OCI-LY3 (cell line): Measurements from ENCODE around the gene ASTN2.

ENCODE experiments used
- EZH2phosphoT487 ChIP-seq: fragments of 200-600 bp; shearing (Covaris generic); IDR thresholded peaks from 2 replicates; pipeline ENCODE4 v1.6.1; 2018; ENCODE audit warnings: antibody characterized with exemption, mixed run types, low read depth
- TF ChIP-seq, protein P1 (sequence below): fragments of 200-600, 300-600 bp; sonication (generic); IDR thresholded peaks from 2 replicates; pipeline ENCODE4 v1.5.1; 2014; ENCODE audit warnings: antibody characterized with exemption, low read length, low read depth

DNA sequence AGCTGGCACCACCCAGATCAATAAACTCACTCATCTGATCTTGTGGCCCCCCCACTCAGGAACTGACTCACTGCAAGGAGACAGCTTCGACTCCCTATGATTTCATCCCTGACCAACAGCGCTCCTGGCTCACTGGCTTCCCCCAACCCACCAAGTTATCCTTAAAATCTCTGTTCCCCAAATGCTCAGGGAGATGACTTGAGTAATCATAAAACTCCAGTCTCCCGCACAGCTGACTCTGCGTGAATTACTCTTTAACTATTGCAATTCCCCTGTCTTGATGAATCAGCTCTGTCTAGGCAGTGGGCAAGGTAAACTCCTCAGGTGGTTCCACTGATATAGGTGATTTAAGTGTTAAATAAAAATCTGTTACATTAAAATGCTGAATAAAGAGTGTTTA is 729.7 kb downstream of the ASTN2 start:
- TF ChIP-seq, protein P1, sequence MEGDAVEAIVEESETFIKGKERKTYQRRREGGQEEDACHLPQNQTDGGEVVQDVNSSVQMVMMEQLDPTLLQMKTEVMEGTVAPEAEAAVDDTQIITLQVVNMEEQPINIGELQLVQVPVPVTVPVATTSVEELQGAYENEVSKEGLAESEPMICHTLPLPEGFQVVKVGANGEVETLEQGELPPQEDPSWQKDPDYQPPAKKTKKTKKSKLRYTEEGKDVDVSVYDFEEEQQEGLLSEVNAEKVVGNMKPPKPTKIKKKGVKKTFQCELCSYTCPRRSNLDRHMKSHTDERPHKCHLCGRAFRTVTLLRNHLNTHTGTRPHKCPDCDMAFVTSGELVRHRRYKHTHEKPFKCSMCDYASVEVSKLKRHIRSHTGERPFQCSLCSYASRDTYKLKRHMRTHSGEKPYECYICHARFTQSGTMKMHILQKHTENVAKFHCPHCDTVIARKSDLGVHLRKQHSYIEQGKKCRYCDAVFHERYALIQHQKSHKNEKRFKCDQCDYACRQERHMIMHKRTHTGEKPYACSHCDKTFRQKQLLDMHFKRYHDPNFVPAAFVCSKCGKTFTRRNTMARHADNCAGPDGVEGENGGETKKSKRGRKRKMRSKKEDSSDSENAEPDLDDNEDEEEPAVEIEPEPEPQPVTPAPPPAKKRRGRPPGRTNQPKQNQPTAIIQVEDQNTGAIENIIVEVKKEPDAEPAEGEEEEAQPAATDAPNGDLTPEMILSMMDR = no peak
- no peak for TF ChIP-seq EZH2phosphoT487
